Measurements from ENCODE around the gene LRRK1. TPM values are rescaled to one million over a fixed set of nuclear protein-coding genes. Genes with fewer than 3 reads are reported as not detected.

The LRRK1 gene
- total RNA-seq, 4 donors from 2014 or later = 12.1 to 23.8 (median 15.2) TPM

- no peak for ATAC-seq
- Histone ChIP-seq H3K36me3 (peaks cover 0 to 24% of the 10 kb centered on the region in 2 donors), H3K27me3 (no peaks in the 10 kb centered on the region), H3K27ac (no peak overlapping the region), H3K4me1 (peaks cover 0 to 7% (median 0%) of the 10 kb centered on the region in 3 donors), H3K4me3 (no peak overlapping the region), H3K9me3 (no peaks in the 10 kb centered on the region)
- WGBS, 2 donors (ENCODE audit: low coverage in 1 of 2) = 87 to 100% methylated on average over 2 to 3 of the region's 4 CpGs
- no peak for TF ChIP-seq EP300 (IDR thresholded peaks at IDR 0.05)
Measured at GRCh38 chr15:100985401-100985800, 66.2 kb downstream of the LRRK1 start.

- H3K27me3 ChIP-seq = no peaks in the 10 kb centered on the region
- no peak overlapping the region for H3K4me3 ChIP-seq
- H3K9me3 ChIP-seq = no peaks in the 10 kb centered on the region
- H3K27ac ChIP-seq = peak overlapping the region in 2 of 4 donors; percentile 18 to 39
- peaks cover 0 to 24% of the 10 kb centered on the region in 2 donors for H3K36me3 ChIP-seq
- 46 to 47% methylated on average over 3 of the region's 6 CpGs for WGBS, 2 donors (ENCODE audit: low coverage in 1 of 2)
- ATAC-seq = no peak
- TF ChIP-seq, protein P1, sequence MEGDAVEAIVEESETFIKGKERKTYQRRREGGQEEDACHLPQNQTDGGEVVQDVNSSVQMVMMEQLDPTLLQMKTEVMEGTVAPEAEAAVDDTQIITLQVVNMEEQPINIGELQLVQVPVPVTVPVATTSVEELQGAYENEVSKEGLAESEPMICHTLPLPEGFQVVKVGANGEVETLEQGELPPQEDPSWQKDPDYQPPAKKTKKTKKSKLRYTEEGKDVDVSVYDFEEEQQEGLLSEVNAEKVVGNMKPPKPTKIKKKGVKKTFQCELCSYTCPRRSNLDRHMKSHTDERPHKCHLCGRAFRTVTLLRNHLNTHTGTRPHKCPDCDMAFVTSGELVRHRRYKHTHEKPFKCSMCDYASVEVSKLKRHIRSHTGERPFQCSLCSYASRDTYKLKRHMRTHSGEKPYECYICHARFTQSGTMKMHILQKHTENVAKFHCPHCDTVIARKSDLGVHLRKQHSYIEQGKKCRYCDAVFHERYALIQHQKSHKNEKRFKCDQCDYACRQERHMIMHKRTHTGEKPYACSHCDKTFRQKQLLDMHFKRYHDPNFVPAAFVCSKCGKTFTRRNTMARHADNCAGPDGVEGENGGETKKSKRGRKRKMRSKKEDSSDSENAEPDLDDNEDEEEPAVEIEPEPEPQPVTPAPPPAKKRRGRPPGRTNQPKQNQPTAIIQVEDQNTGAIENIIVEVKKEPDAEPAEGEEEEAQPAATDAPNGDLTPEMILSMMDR (IDR thresholded peaks at IDR 0.05) = no peak
- no peak for TF ChIP-seq POLR2AphosphoS5 (IDR thresholded peaks at IDR 0.05)
- no peak for TF ChIP-seq EP300 (IDR thresholded peaks at IDR 0.05)
- H3K4me1 ChIP-seq = peaks cover 0 to 7% (median 0%) of the 10 kb centered on the region in 3 donors
Measured at GRCh38 chr15:100986158-100986896, 67.2 kb downstream of the LRRK1 start.

DNA sequence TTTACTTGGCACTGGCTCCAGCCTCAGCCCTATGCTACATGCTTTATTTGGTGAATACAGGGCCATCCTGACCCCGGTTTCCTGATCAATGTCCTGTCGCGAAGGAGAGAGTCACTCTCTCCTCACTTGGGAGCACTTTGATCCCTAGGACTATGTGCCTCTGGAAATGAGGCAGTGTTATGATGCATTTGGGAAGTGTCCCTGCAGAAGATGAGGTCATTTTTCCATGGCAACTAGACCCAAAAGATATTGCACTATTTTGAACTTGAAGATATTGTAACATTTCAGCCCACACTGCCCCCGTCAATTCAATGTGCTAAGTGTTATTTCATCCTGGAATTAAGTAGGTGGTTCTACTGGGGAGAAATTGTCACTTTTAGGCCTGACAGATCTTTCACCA is 68.0 kb downstream of the LRRK1 start:
- Histone ChIP-seq H3K27ac (peak overlapping the region in 3 of 4 donors; percentile 18 to 39 (median 35)), H3K4me1 (peaks cover 0 to 7% (median 0%) of the 10 kb centered on the region in 3 donors), H3K27me3 (no peaks in the 10 kb centered on the region), H3K9me3 (no peaks in the 10 kb centered on the region), H3K4me3 (no peak overlapping the region), H3K36me3 (peaks cover 0 to 24% of the 10 kb centered on the region in 2 donors)
- 50 to 75% methylated on average over 4 of the region's 4 CpGs for WGBS, 2 donors (ENCODE audit: low coverage in 1 of 2)
- TF ChIP-seq POLR2A (IDR thresholded peaks at IDR 0.05) = no peak
- TF ChIP-seq POLR2AphosphoS5 (IDR thresholded peaks at IDR 0.05) = no peak
- TF ChIP-seq EP300 (IDR thresholded peaks at IDR 0.05) = no peak
- TF ChIP-seq, protein P1 (IDR thresholded peaks at IDR 0.05) = no peak
- ATAC-seq = peak; percentile 86

DNA sequence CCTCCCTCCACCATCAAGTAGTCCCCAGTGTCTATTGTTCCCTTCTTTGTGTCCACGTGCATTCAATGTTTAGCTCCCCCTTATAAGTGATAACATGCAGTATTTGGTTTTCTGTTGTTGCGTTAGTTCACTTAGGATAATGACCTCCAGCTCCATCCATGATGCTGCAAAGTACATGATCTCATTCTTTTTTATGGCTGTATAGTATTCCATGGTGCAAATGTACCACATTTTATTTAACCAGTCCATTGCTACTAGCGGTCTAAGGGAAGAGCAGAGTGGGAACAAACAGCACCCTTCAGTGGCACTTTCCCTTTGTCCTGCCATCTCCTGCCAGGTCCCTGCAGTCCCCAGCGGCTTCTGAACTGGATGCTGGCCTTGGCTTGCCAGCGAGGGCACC is 69.1 kb downstream of the LRRK1 start:
- no peak for TF ChIP-seq POLR2A (IDR thresholded peaks at IDR 0.05)
- Histone ChIP-seq H3K9me3 (no peaks in the 10 kb centered on the region), H3K36me3 (peaks cover 0 to 23% of the 10 kb centered on the region in 2 donors), H3K4me3 (no peak overlapping the region), H3K27ac (no peak overlapping the region), H3K27me3 (no peaks in the 10 kb centered on the region), H3K4me1 (peaks cover 0 to 7% (median 0%) of the 10 kb centered on the region in 3 donors)
- WGBS, 2 donors (ENCODE audit: low coverage in 1 of 2) = 92 to 100% methylated on average over 1 to 3 of the region's 5 CpGs
- ATAC-seq = no peak

DNA sequence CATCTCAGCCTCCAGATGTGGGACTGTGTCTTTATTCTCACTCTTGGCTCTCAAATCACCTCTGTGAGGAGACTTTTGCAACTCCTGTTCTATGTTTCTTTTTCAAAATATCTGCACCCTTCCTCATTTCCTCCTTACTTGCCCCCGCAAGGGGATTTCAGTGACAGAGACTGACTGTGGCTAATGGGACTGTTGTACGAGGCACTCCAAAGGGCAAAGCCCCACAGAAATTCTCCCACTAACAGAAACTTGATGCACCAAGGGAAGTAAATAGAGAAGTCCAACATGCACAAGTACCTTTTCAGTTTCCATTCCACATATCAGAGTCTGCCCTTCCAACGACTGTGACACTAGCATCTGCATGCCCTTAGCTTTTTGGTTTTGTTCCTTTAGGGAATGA is 69.7 kb downstream of the LRRK1 start:
- Histone ChIP-seq H3K27me3 (no peaks in the 10 kb centered on the region), H3K27ac (no peak overlapping the region), H3K9me3 (no peaks in the 10 kb centered on the region), H3K4me1 (peaks cover 0 to 7% (median 0%) of the 10 kb centered on the region in 3 donors), H3K36me3 (peaks cover 0 to 18% of the 10 kb centered on the region in 2 donors), H3K4me3 (no peak overlapping the region)
- no peak for TF ChIP-seq EP300 (IDR thresholded peaks at IDR 0.05)
- TF ChIP-seq, protein P1 (IDR thresholded peaks at IDR 0.05) = no peak
- no peak for TF ChIP-seq POLR2AphosphoS5 (IDR thresholded peaks at IDR 0.05)
- TF ChIP-seq POLR2A (IDR thresholded peaks at IDR 0.05) = no peak
- no peak for ATAC-seq
- WGBS, 2 donors (ENCODE audit: low coverage in 1 of 2) = 75 to 93% methylated on average over 1 to 3 of the region's 3 CpGs

All from gastroesophageal sphincter (tissue), 4 donors.